HepG2 (cell line): ENCODE measurements around the gene ADGRL3. TPM values are rescaled to one million over a fixed set of nuclear protein-coding genes. Genes with fewer than 3 reads are reported as not detected.

Source experiments
- ATAC-seq: fragments of 200-7000 bp; cut with Tn5 transposase; 3 replicates; pipeline ENCODE4 v1.9.1; 2020; ENCODE audit warnings: mild to moderate bottlenecking, moderate library complexity
- BruUV-seq: library from RNA; stranded (reverse); fragments of 400-500 nt; replicated peaks from 2 replicates; lab custom pipeline; 2021; lab: Mats Ljungman, UMichigan
- CTCF ChIA-PET: fragments of 300-600 bp; formaldehyde crosslinking; extraction: SDS; loops from one replicate; lab custom pipeline; 2021; ENCODE audit warnings: low total read pairs, inconsistent platforms, low intra/inter-chr PET ratio; lab: Yijun Ruan, JAX
- POLR2A ChIA-PET: fragments of 350-600 bp; sonication (Branson Sonifier 250); formaldehyde crosslinking; loops from one replicate; lab custom pipeline; 2020; ENCODE audit warnings: antibody characterized with exemption, inconsistent platforms; lab: Yijun Ruan, JAX
- DNase-seq: peaks from one replicate; pipeline ENCODE4 v3.0.0-alpha.2; 2015; ENCODE audit warnings: low spot score
- FAIRE-seq: peaks from 3 replicates; lab custom pipeline; 2011; peaks lifted over from hg19 to GRCh38; lab: Jason Lieb, UNC
- H2AFZ ChIP-seq: one replicate; pipeline ENCODE4 v1.6.1; 2011; ENCODE audit warnings: low read length, inconsistent platforms
- H3K27ac ChIP-seq: fragments of 300-600 bp; 3 replicates; pipeline ENCODE4 v1.8.0; 2011; ENCODE audit warnings: mixed run types, mild to moderate bottlenecking, mixed read lengths, low read length, inconsistent platforms; ENCODE audit not compliant: insufficient read depth; ENCODE audit errors: extremely low read length
- H3K27me3 ChIP-seq, 2 experiments: fragments of 200-600 bp in 1 of 2; 2 replicates in 1 of 2; 3 replicates in 1 of 2; pipeline versions ENCODE4 v1.6.0 to v1.8.0; 2011; ENCODE audit warnings: low read length in 2 of 2, mild to moderate bottlenecking in 2 of 2, moderate library complexity in 2 of 2, inconsistent platforms in 1 of 2; ENCODE audit not compliant: insufficient read depth in 2 of 2, control insufficient read depth in 1 of 2
- H3K36me3 ChIP-seq, 2 experiments: fragments of 200-600 bp in 1 of 2; replicated peaks in 1 of 2; 2 replicates in 1 of 2; 3 replicates in 1 of 2; pipeline versions ENCODE4 v1.5.1 to v1.8.0; 2011; ENCODE audit warnings: low read length in 2 of 2, inconsistent platforms in 1 of 2; ENCODE audit not compliant: insufficient read depth in 2 of 2, control insufficient read depth in 1 of 2
- H3K4me1 ChIP-seq: 2 replicates; pipeline ENCODE4 v1.5.1; 2012; ENCODE audit warnings: low read length, inconsistent platforms; ENCODE audit not compliant: insufficient read depth
- H3K4me2 ChIP-seq: 2 replicates; pipeline ENCODE4 v1.6.0; 2011; ENCODE audit warnings: low read depth, low read length, inconsistent platforms
- H3K4me3 ChIP-seq, 3 experiments: fragments of 200-600 bp in 1 of 3; sonication (generic), shearing (Covaris generic) in 1 of 3; replicated peaks in 1 of 3; 2 replicates each; pipeline ENCODE4 v1.5.1; 2011 to 2016; ENCODE audit warnings: low read length in 3 of 3, inconsistent platforms in 2 of 3, low read depth in 2 of 3, mild to moderate bottlenecking in 2 of 3, control low read depth in 1 of 3, mixed read lengths in 1 of 3; ENCODE audit not compliant: insufficient read depth in 1 of 3
- H3K79me2 ChIP-seq: one replicate; pipeline ENCODE4 v1.6.1; 2011; ENCODE audit warnings: low read length, inconsistent platforms; ENCODE audit not compliant: insufficient read depth
- H3K9ac ChIP-seq: 2 replicates; pipeline ENCODE4 v1.6.0; 2011; ENCODE audit warnings: mild to moderate bottlenecking, low read depth, low read length, inconsistent platforms; ENCODE audit not compliant: insufficient read depth
- H3K9me3 ChIP-seq: 2 replicates; pipeline ENCODE4 v1.5.1; 2012; ENCODE audit warnings: mild to moderate bottlenecking, low read length
- H4K20me1 ChIP-seq: 2 replicates; pipeline ENCODE4 v1.6.0; 2011; ENCODE audit warnings: inconsistent platforms, mild to moderate bottlenecking, low read length, moderate library complexity; ENCODE audit not compliant: insufficient read depth
- ARHGAP35 ChIP-seq: sonication (generic); formaldehyde crosslinking; IDR thresholded peaks from 2 replicates; pipeline ENCODE4 v1.9.0; 2022; ENCODE audit warnings: mild to moderate bottlenecking, inconsistent platforms, moderate library complexity, missing genetic modification reagents, borderline replicate concordance
- ESRRA ChIP-seq: sonication (generic); formaldehyde crosslinking; IDR thresholded peaks from 2 replicates; pipeline ENCODE4 v1.5.1; 2020; ENCODE audit warnings: mild to moderate bottlenecking, low read depth, missing genetic modification reagents
- NFKB2 ChIP-seq: sonication (generic); formaldehyde crosslinking; IDR thresholded peaks from 2 replicates; pipeline ENCODE4 v1.4.0; 2020; ENCODE audit warnings: missing genetic modification reagents, borderline replicate concordance
- POLR2AphosphoS2 ChIP-seq: IDR thresholded peaks from 2 replicates; pipeline ENCODE4 v1.6.1; 2011; ENCODE audit warnings: low read depth, low read length, improper control_type of control experiment
- TARDBP ChIP-seq: sonication (generic); formaldehyde crosslinking; IDR thresholded peaks from 2 replicates; pipeline ENCODE4 v1.8.0; 2022; ENCODE audit warnings: mild to moderate bottlenecking, missing genetic modification reagents
- TGIF2 ChIP-seq: IDR thresholded peaks from 2 replicates; pipeline ENCODE4 v1.6.1; 2016; ENCODE audit warnings: control low read depth, missing compliant biosample characterization
- ZBTB7A ChIP-seq: sonication (generic); formaldehyde crosslinking; IDR thresholded peaks from 2 replicates; pipeline ENCODE4 v1.8.0; 2022; ENCODE audit warnings: mild to moderate bottlenecking, missing genetic modification reagents
- ZFP41 ChIP-seq: sonication (generic); formaldehyde crosslinking; IDR thresholded peaks from 2 replicates; pipeline ENCODE4 v1.4.0; 2020; ENCODE audit warnings: mild to moderate bottlenecking, missing genetic modification reagents, borderline replicate concordance
- ZNF235 ChIP-seq: sonication (generic); formaldehyde crosslinking; IDR thresholded peaks from 2 replicates; pipeline ENCODE4 v1.8.1; 2023; ENCODE audit warnings: mild to moderate bottlenecking, missing genetic modification reagents, borderline replicate concordance
- ZNF563 ChIP-seq: sonication (generic); formaldehyde crosslinking; IDR thresholded peaks from 2 replicates; pipeline ENCODE4 v1.8.0; 2022; ENCODE audit warnings: mild to moderate bottlenecking, moderate library complexity, missing genetic modification reagents
- ZNF629 ChIP-seq: sonication (generic); formaldehyde crosslinking; conservative IDR thresholded peaks from 2 replicates; pipeline ENCODE4 v1.5.0; 2020; ENCODE audit warnings: missing genetic modification reagents
- WGBS: methylation state at CpG from one replicate; pipeline ENCODE4 v1.1.6; 2017; ENCODE audit warnings: low lambda C conversion rate; 5-methylcytosine and 5-hydroxymethylcytosine counted together
- in situ Hi-C: cut with HindIII; loops from 2 replicates; pipeline ENCODE4 v1.10.0; 2017; ENCODE audit warnings: low pct_unique_long_range_greater_than_20kb; ENCODE audit not compliant: extremely low pct_ligation_motif_present
- intact Hi-C: fragments of 100-400 bp; cut with micrococcal nuclease; formaldehyde crosslinking; loops from one replicate; pipeline ENCODE4 v1.10.0; 2022; ENCODE audit not compliant: unreplicated experiment
- polyA plus RNA-seq, 8 experiments: library from polyadenylated mRNA; depleted of rRNA in 3 of 8; stranded (reverse) in 7 of 8; unstranded in 1 of 8; fragments of >200 nt; fragmentation: Illumina TruSeq in 4 of 8; extraction: Trizol in 4 of 8; gene quantifications; 2 replicates each; pipeline versions ENCODE4 v1.2.1 to v1.2.3, GENCODE V29; 2011 to 2016; ENCODE audit warnings: low read depth in 4 of 8, missing spikeins in 1 of 8, mixed read lengths in 1 of 8; ENCODE audit not compliant: insufficient read depth in 1 of 8
- total RNA-seq, 5 experiments: library from RNA; depleted of rRNA; stranded (reverse); fragments of >200 nt; fragmentation: Illumina TruSeq; extraction: Trizol; gene quantifications; 2 replicates each; pipeline ENCODE4 v1.2.3, GENCODE V29; 2016; ENCODE audit warnings: low read depth in 1 of 5
- TF ChIP-seq, protein P1 (sequence below): sonication (generic); formaldehyde crosslinking; IDR thresholded peaks from 2 replicates; pipeline ENCODE4 v1.8.1; 2022; ENCODE audit warnings: low read depth, mild to moderate bottlenecking, missing genetic modification reagents
- TF ChIP-seq, protein P2 (sequence below), 2 experiments: fragments of 450-650 bp in 1 of 2; sonication (generic) in 1 of 2; formaldehyde crosslinking; IDR thresholded peaks; 2 replicates each; pipeline versions ENCODE4 v1.5.0 to v1.8.0; 2020 to 2022; ENCODE audit warnings: mild to moderate bottlenecking in 1 of 2, missing genetic modification reagents in 1 of 2
- TF ChIP-seq, protein P3 (sequence below): sonication (generic); formaldehyde crosslinking; conservative IDR thresholded peaks from 2 replicates; pipeline ENCODE4 v1.4.0; 2020; ENCODE audit warnings: missing genetic modification reagents
- TF ChIP-seq, protein P4 (sequence below): sonication (generic); formaldehyde crosslinking; IDR thresholded peaks from 2 replicates; pipeline ENCODE4 v1.4.0; 2020; ENCODE audit warnings: mild to moderate bottlenecking, missing genetic modification reagents
- TF ChIP-seq, protein P5 (sequence below): sonication (generic); formaldehyde crosslinking; IDR thresholded peaks from 2 replicates; pipeline ENCODE4 v1.4.0; 2020; ENCODE audit warnings: mild to moderate bottlenecking, missing genetic modification reagents
- TF ChIP-seq, protein P6 (sequence below): IDR thresholded peaks from 2 replicates; pipeline ENCODE4 v1.6.1; 2016; ENCODE audit warnings: mild to moderate bottlenecking, missing biosample characterization, missing genetic modification reagents

The ADGRL3 gene
- total and polyA plus RNA-seq, 2 of the 13 experiments (the other 11 are each of a cell fraction or from before 2014, with no cell fraction given): 0.04 to 0.05 TPM

DNA sequence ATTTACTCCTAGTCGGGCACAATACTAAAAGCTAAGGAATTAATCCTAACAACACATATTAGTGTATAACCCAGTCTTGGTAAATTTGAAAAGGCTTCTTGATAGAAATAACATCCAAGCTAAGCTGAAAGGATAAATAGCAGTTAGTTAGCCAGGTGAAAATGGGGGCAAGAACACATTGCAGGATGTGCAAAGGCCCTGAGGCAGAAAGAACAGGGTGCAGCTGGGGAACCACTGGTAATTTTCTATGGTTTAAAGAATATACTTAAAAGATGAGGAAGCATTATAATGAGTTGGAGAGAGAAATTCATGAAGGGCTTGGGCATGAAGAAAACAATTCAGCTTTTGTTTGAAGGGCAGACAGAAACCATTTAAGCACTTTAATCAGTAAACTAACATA lies 689.0 kb downstream of the ADGRL3 start:
- intact Hi-C loops: no loop called here
- no peaks in the 10 kb centered on the region for H3K9me3 ChIP-seq
- WGBS: 0% methylated on average over 1 of the region's 1 CpG
- no TSS peak for BruUV-seq
- no peak overlapping the region for H3K4me3 ChIP-seq
- H3K27ac ChIP-seq: no peak overlapping the region
- no peak for FAIRE-seq
- in situ Hi-C loops: no loop called here
- no peaks in the 10 kb centered on the region for H3K79me2 ChIP-seq
- H3K4me2 ChIP-seq: no peak overlapping the region
- DNase-seq: no peak
- CTCF ChIA-PET: no interaction called here
- H3K4me1 ChIP-seq: no peaks in the 10 kb centered on the region
- no peak overlapping the region for H3K9ac ChIP-seq
- ATAC-seq: no peak
- H2AFZ ChIP-seq: no peak overlapping the region
- TF ChIP-seq, protein P1, sequence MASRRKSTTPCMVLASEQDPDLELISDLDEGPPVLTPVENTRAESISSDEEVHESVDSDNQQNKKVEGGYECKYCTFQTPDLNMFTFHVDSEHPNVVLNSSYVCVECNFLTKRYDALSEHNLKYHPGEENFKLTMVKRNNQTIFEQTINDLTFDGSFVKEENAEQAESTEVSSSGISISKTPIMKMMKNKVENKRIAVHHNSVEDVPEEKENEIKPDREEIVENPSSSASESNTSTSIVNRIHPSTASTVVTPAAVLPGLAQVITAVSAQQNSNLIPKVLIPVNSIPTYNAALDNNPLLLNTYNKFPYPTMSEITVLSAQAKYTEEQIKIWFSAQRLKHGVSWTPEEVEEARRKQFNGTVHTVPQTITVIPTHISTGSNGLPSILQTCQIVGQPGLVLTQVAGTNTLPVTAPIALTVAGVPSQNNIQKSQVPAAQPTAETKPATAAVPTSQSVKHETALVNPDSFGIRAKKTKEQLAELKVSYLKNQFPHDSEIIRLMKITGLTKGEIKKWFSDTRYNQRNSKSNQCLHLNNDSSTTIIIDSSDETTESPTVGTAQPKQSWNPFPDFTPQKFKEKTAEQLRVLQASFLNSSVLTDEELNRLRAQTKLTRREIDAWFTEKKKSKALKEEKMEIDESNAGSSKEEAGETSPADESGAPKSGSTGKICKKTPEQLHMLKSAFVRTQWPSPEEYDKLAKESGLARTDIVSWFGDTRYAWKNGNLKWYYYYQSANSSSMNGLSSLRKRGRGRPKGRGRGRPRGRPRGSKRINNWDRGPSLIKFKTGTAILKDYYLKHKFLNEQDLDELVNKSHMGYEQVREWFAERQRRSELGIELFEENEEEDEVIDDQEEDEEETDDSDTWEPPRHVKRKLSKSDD (CRISPR knock-in tag): no peak
- TF ChIP-seq POLR2AphosphoS2: no peak
- TF ChIP-seq ZBTB7A (CRISPR knock-in tag): no peak
- TF ChIP-seq, protein P2, sequence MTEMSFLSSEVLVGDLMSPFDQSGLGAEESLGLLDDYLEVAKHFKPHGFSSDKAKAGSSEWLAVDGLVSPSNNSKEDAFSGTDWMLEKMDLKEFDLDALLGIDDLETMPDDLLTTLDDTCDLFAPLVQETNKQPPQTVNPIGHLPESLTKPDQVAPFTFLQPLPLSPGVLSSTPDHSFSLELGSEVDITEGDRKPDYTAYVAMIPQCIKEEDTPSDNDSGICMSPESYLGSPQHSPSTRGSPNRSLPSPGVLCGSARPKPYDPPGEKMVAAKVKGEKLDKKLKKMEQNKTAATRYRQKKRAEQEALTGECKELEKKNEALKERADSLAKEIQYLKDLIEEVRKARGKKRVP (CRISPR knock-in tag; IDR thresholded peaks at IDR 0.05): no peak
- no peak for TF ChIP-seq ESRRA (CRISPR knock-in tag)
- TF ChIP-seq, protein P3, sequence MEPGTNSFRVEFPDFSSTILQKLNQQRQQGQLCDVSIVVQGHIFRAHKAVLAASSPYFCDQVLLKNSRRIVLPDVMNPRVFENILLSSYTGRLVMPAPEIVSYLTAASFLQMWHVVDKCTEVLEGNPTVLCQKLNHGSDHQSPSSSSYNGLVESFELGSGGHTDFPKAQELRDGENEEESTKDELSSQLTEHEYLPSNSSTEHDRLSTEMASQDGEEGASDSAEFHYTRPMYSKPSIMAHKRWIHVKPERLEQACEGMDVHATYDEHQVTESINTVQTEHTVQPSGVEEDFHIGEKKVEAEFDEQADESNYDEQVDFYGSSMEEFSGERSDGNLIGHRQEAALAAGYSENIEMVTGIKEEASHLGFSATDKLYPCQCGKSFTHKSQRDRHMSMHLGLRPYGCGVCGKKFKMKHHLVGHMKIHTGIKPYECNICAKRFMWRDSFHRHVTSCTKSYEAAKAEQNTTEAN (CRISPR knock-in tag): no peak
- TF ChIP-seq ZNF563 (CRISPR knock-in tag): no peak
- TF ChIP-seq NFKB2 (CRISPR knock-in tag): no peak
- TF ChIP-seq, protein P4, sequence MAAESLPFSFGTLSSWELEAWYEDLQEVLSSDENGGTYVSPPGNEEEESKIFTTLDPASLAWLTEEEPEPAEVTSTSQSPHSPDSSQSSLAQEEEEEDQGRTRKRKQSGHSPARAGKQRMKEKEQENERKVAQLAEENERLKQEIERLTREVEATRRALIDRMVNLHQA (CRISPR knock-in tag): no peak
- no peak for TF ChIP-seq TARDBP
- no peak for TF ChIP-seq ARHGAP35
- no peak for TF ChIP-seq TGIF2
- TF ChIP-seq ZNF629: no peak
- TF ChIP-seq, protein P5, sequence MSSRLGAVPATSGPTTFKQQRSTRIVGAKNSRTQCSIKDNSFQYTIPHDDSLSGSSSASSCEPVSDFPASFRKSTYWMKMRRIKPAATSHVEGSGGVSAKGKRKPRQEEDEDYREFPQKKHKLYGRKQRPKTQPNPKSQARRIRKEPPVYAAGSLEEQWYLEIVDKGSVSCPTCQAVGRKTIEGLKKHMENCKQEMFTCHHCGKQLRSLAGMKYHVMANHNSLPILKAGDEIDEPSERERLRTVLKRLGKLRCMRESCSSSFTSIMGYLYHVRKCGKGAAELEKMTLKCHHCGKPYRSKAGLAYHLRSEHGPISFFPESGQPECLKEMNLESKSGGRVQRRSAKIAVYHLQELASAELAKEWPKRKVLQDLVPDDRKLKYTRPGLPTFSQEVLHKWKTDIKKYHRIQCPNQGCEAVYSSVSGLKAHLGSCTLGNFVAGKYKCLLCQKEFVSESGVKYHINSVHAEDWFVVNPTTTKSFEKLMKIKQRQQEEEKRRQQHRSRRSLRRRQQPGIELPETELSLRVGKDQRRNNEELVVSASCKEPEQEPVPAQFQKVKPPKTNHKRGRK (CRISPR knock-in tag): no peak
- TF ChIP-seq ZNF235 (CRISPR knock-in tag): no peak
- no peak for TF ChIP-seq ZFP41
- TF ChIP-seq, protein P6, sequence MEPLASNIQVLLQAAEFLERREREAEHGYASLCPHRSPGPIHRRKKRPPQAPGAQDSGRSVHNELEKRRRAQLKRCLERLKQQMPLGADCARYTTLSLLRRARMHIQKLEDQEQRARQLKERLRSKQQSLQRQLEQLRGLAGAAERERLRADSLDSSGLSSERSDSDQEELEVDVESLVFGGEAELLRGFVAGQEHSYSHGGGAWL (CRISPR knock-in tag): no peak
- TF ChIP-seq, all 625 proteins: peak for 0
- Histone ChIP-seq H4K20me1 (no peaks in the 10 kb centered on the region), H3K27me3 (no peaks in the 10 kb centered on the region), H3K36me3 (no peaks in the 10 kb centered on the region)
- POLR2A ChIA-PET: no interaction called here
